K562 (cell line): Measurements from ENCODE around the gene SCARB2. TPM values are rescaled to one million over a fixed set of nuclear protein-coding genes. Genes with fewer than 3 reads are reported as not detected.

Source experiments
- E2F6 ChIP-seq, 2 experiments: IDR thresholded peaks; 2 replicates each; pipeline ENCODE4 v1.6.1; 2011; ENCODE audit warnings: borderline replicate concordance in 1 of 2, control low read depth in 1 of 2, low read depth in 1 of 2, low read length in 1 of 2, mild to moderate bottlenecking in 1 of 2, mixed read lengths in 1 of 2, moderate library complexity in 1 of 2; ENCODE audit not compliant: insufficient read depth in 1 of 2, insufficient read length in 1 of 2, poor library complexity in 1 of 2, severe bottlenecking in 1 of 2; ENCODE audit errors: extremely low read depth in 1 of 2
- HINFP ChIP-seq: fragments of 450-650 bp; conservative IDR thresholded peaks from 2 replicates; pipeline ENCODE4 v1.6.1; 2016; ENCODE audit warnings: missing genetic modification characterization, low read depth, mild to moderate bottlenecking, control low read depth, missing compliant biosample characterization
- MAFK ChIP-seq: IDR thresholded peaks from 2 replicates; pipeline ENCODE4 v1.6.1; 2011; ENCODE audit warnings: low read length, improper control_type of control experiment
- MCM3 ChIP-seq: fragments of 450-650 bp; IDR thresholded peaks from 2 replicates; pipeline ENCODE4 v1.6.1; 2016
- NKRF ChIP-seq: fragments of 450-650 bp; IDR thresholded peaks from 2 replicates; pipeline ENCODE4 v1.6.1; 2016; ENCODE audit warnings: borderline replicate concordance
- PHB ChIP-seq: fragments of 250-450 bp; sonication (Bioruptor Pico); IDR thresholded peaks from 2 replicates; pipeline ENCODE4 v1.5.0; 2021
- POLR2AphosphoS5 ChIP-seq: IDR thresholded peaks from 2 replicates; pipeline ENCODE4 v1.6.1; 2011; ENCODE audit warnings: mild to moderate bottlenecking, low read depth, low read length, moderate library complexity; ENCODE audit not compliant: control insufficient read depth, insufficient read depth
- SLC30A9 ChIP-seq: fragments of 250-450 bp; sonication (Bioruptor Pico); IDR thresholded peaks from 2 replicates; pipeline ENCODE4 v1.8.0; 2022; ENCODE audit warnings: mild to moderate bottlenecking, moderate library complexity
- SMAD2 ChIP-seq: fragments of 150-350 bp; IDR thresholded peaks from 2 replicates; pipeline ENCODE4 v1.6.1; 2014; ENCODE audit warnings: low read depth, mild to moderate bottlenecking, low read length
- SMARCE1 ChIP-seq: fragments of 450-650 bp; IDR thresholded peaks from 2 replicates; pipeline ENCODE4 v1.7.1; 2016; ENCODE audit warnings: mild to moderate bottlenecking
- SRSF1 ChIP-seq: fragments of 200-400 bp; formaldehyde crosslinking; IDR thresholded peaks from 2 replicates; pipeline ENCODE4 v1.6.1; 2017; ENCODE audit warnings: mild to moderate bottlenecking, low read depth, low read length, moderate library complexity
- THAP7 ChIP-seq: fragments of 250-450 bp; sonication (Bioruptor Pico); IDR thresholded peaks from 2 replicates; pipeline ENCODE4 v1.5.0; 2021
- ZBED1 ChIP-seq: IDR thresholded peaks from 2 replicates; pipeline ENCODE4 v1.6.1; 2014
- ZBTB11 ChIP-seq, 3 experiments: fragments of 200-800 bp in 1 of 3; fragments of 250-450 bp in 1 of 3; fragments of 450-650 bp in 1 of 3; sonication (Bioruptor Pico) in 1 of 3; sonication (Bioruptor generic) in 1 of 3; formaldehyde crosslinking in 1 of 3; IDR thresholded peaks; 2 replicates each; pipeline versions ENCODE4 v1.6.1 to v1.8.0; 2016 to 2022; ENCODE audit warnings: mild to moderate bottlenecking in 2 of 3, missing genetic modification characterization in 2 of 3, missing compliant biosample characterization in 1 of 3, moderate library complexity in 1 of 3
- ZFP1 ChIP-seq: fragments of 450-650 bp; formaldehyde crosslinking; IDR thresholded peaks from 2 replicates; pipeline ENCODE4 v1.4.0; 2020; ENCODE audit warnings: mild to moderate bottlenecking, mixed read lengths
- ZNF212 ChIP-seq: fragments of 450-650 bp; formaldehyde crosslinking; IDR thresholded peaks from 2 replicates; pipeline ENCODE4 v1.4.0; 2020; ENCODE audit warnings: mild to moderate bottlenecking
- ZNF707 ChIP-seq: fragments of 250-450 bp; sonication (Bioruptor Pico); conservative IDR thresholded peaks from 2 replicates; pipeline ENCODE4 v1.8.0; 2022; ENCODE audit warnings: inconsistent platforms, mild to moderate bottlenecking, moderate library complexity
- ZNF766 ChIP-seq: fragments of 200-800 bp; sonication (Bioruptor generic); conservative IDR thresholded peaks from 2 replicates; pipeline ENCODE4 v1.6.1; 2016; ENCODE audit warnings: missing genetic modification characterization, missing compliant biosample characterization
- polyA plus RNA-seq, 8 experiments: library from polyadenylated mRNA; depleted of rRNA in 4 of 8; stranded (reverse) in 5 of 8; unstranded in 3 of 8; fragments of >200 nt; fragmentation: Nextera tagmentation in 2 of 8; fragmentation: Illumina TruSeq in 1 of 8; extraction: Ambion mirVana in 2 of 8; extraction: Trizol in 1 of 8; gene quantifications; 2 replicates each; pipeline versions ENCODE4 v1.2.1 to v1.2.3, GENCODE V29; 2011 to 2014; ENCODE audit warnings: inconsistent platforms in 1 of 8, missing spikeins in 1 of 8
- total RNA-seq, 7 experiments: library from RNA; depleted of rRNA in 6 of 7; stranded (reverse); fragments of >200 nt in 6 of 7; fragmentation: Illumina TruSeq in 2 of 7; extraction: Trizol in 2 of 7; gene quantifications; 2 replicates each; pipeline versions ENCODE4 v1.2.1 to v1.2.3, GENCODE V29; 2011 to 2021; ENCODE audit warnings: low replicate concordance in 1 of 7

The SCARB2 gene
- total and polyA plus RNA-seq, 9 of the 15 experiments (the other 6 are each of a cell fraction or from before 2014, with no cell fraction given) = 6.1 to 25.8 (median 17.8) TPM

- TF ChIP-seq SRSF1 (0 out of 2 replicates have a peak, but pooled peaks have one; percentile 65), HINFP (tag) (no peak), PHB (CRISPR knock-in tag) (0 out of 2 replicates have a peak, but pooled peaks have one; percentile 61), SMARCE1 (0 out of 2 replicates have a peak, but pooled peaks have one; percentile 33), POLR2AphosphoS5 (peak; percentile 73), ZNF766 (CRISPR knock-in tag) (no peak; the same call in none of the 2 replicates), ZNF212 (no peak), ZBED1 (peak; percentile 67; the same call in 1 of the 2 replicates), SLC30A9 (CRISPR knock-in tag) (no peak), ZFP1 (no peak), MCM3 (no peak), ZBTB11 (CRISPR knock-in tag; IDR thresholded peaks at IDR 0.05) (peak; percentile 96 to 100 (median 99)), THAP7 (CRISPR knock-in tag) (0 out of 2 replicates have a peak, but pooled peaks have one; percentile 13), E2F6 (IDR thresholded peaks at IDR 0.05; ENCODE audit: borderline replicate concordance in 1 of 2, extremely low read depth in 1 of 2, insufficient read depth in 1 of 2, insufficient read length in 1 of 2, low read depth in 1 of 2, low read length in 1 of 2, poor library complexity in 1 of 2, severe bottlenecking in 1 of 2) (peak; percentile 42 to 73), SMAD2 (no peak), MAFK (no peak), ZNF707 (CRISPR knock-in tag) (no peak), NKRF (peak; percentile 91)
Measured at GRCh38 chr4:76148142-76148865, 65.3 kb downstream of the SCARB2 start, which contains the start of gene NUP54 (continued).
